Suprapubic skin (tissue), 4 donors: Measurements from ENCODE around the gene INAVA.

Source experiments
- POLR2A ChIP-seq, 2 donors: fragments of 450-650 bp; IDR thresholded peaks; one replicate each; pipeline ENCODE4 v1.6.1; 2017; ENCODE audit warnings: antibody characterized with exemption in 2 of 2, mild to moderate bottlenecking in 2 of 2, moderate library complexity in 2 of 2
- POLR2AphosphoS5 ChIP-seq, 3 donors: sonication (generic); formaldehyde crosslinking; IDR thresholded peaks; one replicate each; pipeline ENCODE4 v1.6.1; 2017; ENCODE audit warnings: antibody characterized with exemption in 3 of 3
- TF ChIP-seq, protein P1 (sequence below), 2 donors: fragments of 200-600 bp in 1 of 2; fragments of 450-650 bp in 1 of 2; sonication (generic) in 1 of 2; IDR thresholded peaks; one replicate each; pipeline ENCODE4 v1.5.1; 2016 to 2019; ENCODE audit warnings: antibody characterized with exemption in 2 of 2, mild to moderate bottlenecking in 1 of 2, moderate library complexity in 1 of 2

DNA sequence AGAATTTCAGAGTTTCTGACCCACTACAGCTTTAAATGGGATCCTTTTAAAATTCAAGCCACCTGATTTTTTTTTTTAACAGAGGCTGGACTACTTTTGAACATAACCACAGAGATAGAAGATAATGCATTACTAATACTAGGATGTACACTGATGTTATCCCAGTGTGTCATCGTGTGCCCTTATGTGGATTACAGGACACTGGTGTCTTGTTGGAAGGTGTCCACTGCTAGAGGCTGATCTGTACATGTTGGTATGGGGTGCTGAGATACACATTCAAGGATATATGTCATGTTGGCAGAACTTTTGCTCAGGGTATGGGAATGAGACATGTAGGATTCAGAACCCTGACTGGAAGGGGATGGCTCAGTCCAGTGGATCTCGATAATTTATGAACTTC, 56.3 kb downstream of the INAVA start:
- TF ChIP-seq POLR2A (IDR thresholded peaks at IDR 0.05), result no peak
- TF ChIP-seq, protein P1, sequence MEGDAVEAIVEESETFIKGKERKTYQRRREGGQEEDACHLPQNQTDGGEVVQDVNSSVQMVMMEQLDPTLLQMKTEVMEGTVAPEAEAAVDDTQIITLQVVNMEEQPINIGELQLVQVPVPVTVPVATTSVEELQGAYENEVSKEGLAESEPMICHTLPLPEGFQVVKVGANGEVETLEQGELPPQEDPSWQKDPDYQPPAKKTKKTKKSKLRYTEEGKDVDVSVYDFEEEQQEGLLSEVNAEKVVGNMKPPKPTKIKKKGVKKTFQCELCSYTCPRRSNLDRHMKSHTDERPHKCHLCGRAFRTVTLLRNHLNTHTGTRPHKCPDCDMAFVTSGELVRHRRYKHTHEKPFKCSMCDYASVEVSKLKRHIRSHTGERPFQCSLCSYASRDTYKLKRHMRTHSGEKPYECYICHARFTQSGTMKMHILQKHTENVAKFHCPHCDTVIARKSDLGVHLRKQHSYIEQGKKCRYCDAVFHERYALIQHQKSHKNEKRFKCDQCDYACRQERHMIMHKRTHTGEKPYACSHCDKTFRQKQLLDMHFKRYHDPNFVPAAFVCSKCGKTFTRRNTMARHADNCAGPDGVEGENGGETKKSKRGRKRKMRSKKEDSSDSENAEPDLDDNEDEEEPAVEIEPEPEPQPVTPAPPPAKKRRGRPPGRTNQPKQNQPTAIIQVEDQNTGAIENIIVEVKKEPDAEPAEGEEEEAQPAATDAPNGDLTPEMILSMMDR (IDR thresholded peaks at IDR 0.05), result no peak
- TF ChIP-seq POLR2AphosphoS5 (IDR thresholded peaks at IDR 0.05), result no peak
